ENCODE data around the gene PLA2G4A. TPM values are rescaled to one million over a fixed set of nuclear protein-coding genes. Genes with fewer than 3 reads are reported as not detected.

The PLA2G4A gene
- total RNA-seq, 4 donors from 2014 or later: 8.7 to 32.7 (median 19.5) TPM

DNA sequence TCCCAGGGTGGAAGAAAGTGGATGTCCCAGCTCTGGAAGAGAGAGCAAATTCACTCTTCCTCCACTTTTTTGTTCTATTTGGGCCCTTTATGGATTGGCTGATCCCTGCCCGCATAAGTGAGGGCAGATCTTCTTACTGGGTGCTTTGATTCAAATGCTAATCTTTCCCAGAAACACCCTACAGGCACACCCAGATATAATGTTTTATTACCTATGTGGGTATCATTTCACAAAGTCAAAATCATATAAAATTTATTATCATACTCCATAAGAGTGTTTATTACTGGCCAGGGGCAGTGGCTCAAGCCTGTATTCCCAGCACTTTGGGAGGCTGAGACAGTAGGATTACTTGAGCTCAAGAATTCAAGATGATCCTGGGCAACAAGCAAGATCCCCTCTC, 16.9 kb upstream of the PLA2G4A start:
- Histone ChIP-seq H3K27me3 (no peaks in the 10 kb centered on the region), H3K9me3 (no peaks in the 10 kb centered on the region), H3K27ac (no peak overlapping the region), H3K36me3 (no peaks in the 10 kb centered on the region), H3K4me3 (no peak overlapping the region), H3K4me1 (no peaks in the 10 kb centered on the region)
- TF ChIP-seq, protein P1, sequence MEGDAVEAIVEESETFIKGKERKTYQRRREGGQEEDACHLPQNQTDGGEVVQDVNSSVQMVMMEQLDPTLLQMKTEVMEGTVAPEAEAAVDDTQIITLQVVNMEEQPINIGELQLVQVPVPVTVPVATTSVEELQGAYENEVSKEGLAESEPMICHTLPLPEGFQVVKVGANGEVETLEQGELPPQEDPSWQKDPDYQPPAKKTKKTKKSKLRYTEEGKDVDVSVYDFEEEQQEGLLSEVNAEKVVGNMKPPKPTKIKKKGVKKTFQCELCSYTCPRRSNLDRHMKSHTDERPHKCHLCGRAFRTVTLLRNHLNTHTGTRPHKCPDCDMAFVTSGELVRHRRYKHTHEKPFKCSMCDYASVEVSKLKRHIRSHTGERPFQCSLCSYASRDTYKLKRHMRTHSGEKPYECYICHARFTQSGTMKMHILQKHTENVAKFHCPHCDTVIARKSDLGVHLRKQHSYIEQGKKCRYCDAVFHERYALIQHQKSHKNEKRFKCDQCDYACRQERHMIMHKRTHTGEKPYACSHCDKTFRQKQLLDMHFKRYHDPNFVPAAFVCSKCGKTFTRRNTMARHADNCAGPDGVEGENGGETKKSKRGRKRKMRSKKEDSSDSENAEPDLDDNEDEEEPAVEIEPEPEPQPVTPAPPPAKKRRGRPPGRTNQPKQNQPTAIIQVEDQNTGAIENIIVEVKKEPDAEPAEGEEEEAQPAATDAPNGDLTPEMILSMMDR (IDR thresholded peaks at IDR 0.05): no peak
- TF ChIP-seq POLR2A (IDR thresholded peaks at IDR 0.05): no peak
- no peak for DNase-seq
- intact Hi-C loops (cut with DNase I; ENCODE audit: low total_unique reads): no loop called here

DNA sequence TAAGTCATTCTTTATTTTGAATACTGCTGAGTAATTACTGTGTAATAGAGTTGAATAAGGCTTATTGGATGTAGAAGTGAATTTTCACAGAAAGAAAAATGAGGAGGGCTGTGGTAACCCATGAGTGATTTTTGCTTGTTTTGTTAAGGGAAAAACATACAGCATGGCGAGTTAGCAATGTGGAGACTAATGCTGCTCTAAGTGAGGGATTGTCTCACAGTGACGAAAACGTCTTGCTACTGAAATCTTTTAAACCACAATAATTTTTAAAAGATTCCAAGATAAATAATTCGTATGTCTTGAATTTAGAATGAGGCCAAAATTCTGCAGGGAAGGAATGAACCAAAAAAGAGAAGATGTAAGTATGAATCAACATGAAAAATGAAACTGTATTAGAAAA, 16.2 kb upstream of the PLA2G4A start:
- no peaks in the 10 kb centered on the region for H3K9me3 ChIP-seq
- TF ChIP-seq, protein P1 (IDR thresholded peaks at IDR 0.05): no peak
- TF ChIP-seq POLR2A (IDR thresholded peaks at IDR 0.05): no peak
- H3K27ac ChIP-seq: no peak overlapping the region
- no peak overlapping the region for H3K4me3 ChIP-seq
- intact Hi-C loops (cut with DNase I; ENCODE audit: low total_unique reads): no loop called here
- no peak for DNase-seq
- H3K27me3 ChIP-seq: no peaks in the 10 kb centered on the region
- H3K36me3 ChIP-seq: no peaks in the 10 kb centered on the region
- no peaks in the 10 kb centered on the region for H3K4me1 ChIP-seq

DNA sequence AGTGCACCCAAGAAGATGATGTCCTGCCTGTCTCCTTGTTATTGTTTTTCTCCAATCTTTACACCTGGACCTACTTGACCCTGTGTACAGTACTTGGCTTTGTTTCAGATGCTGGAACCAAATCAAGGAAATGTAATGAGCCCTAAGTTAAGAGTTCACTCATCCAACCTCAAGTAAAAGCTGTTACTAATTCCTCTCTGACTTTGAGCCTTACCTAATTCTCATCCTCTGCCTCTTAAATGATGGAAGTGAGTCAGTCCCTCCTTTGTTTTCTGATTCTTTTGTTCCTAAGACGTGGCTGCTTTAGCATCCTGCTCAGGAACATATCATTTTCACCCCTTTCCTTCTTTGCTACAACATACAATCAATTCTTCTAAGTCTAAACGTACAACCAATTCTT, 15.3 kb upstream of the PLA2G4A start:
- no peaks in the 10 kb centered on the region for H3K4me1 ChIP-seq
- H3K4me3 ChIP-seq: no peak overlapping the region
- no peak overlapping the region for H3K27ac ChIP-seq
- TF ChIP-seq, protein P1 (IDR thresholded peaks at IDR 0.05): no peak
- TF ChIP-seq POLR2A (IDR thresholded peaks at IDR 0.05): no peak
- DNase-seq: no peak
- H3K9me3 ChIP-seq: no peaks in the 10 kb centered on the region
- H3K36me3 ChIP-seq: no peaks in the 10 kb centered on the region
- no peaks in the 10 kb centered on the region for H3K27me3 ChIP-seq
- intact Hi-C loops (cut with DNase I; ENCODE audit: low total_unique reads): no loop called here

DNA sequence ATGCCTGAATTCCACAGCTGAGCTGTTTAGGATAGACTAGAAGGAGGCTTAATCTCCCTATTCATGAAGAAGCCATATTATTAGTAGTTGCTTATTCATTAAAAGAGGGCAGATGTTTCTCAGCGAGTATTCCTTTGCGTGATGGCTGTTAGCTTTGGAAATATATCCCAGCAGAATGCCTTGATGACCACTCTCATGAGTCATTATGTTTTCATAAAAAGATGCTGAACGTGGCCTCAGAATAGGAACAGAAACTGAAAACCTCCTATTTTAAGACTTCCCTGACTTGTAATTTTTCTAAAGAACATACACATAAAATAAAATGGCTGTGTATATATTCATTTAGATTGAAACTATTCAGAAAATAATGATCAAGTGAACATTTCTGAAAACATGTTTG, 9.6 kb upstream of the PLA2G4A start:
- Histone ChIP-seq H3K4me1 (no peaks in the 10 kb centered on the region), H3K27ac (no peak overlapping the region), H3K27me3 (no peaks in the 10 kb centered on the region), H3K36me3 (no peaks in the 10 kb centered on the region), H3K9me3 (no peaks in the 10 kb centered on the region), H3K4me3 (no peak overlapping the region)
- intact Hi-C loops (cut with DNase I; ENCODE audit: low total_unique reads): no loop called here
- DNase-seq: no peak
- no peak for TF ChIP-seq POLR2A (IDR thresholded peaks at IDR 0.05)
- TF ChIP-seq, protein P1 (IDR thresholded peaks at IDR 0.05): no peak

DNA sequence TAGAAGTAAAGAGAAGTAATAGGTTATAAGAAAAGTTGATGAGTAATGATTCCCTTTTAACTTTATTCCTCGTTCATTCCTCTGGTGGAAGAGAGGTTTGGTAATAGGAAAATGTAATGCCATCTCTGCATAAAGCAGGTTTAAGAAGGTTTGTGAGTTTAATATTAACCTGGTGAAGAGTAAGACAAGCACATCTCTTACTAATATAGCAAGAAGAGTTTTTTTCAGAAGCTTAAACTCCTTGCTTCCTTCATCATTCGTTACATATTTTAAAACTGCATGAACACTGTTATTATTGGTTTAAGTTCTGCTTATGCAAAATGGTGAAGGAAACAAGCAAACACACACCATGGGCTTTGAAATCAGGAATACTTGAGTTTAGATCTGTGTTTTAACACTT, 9.2 kb upstream of the PLA2G4A start:
- no peak overlapping the region for H3K4me3 ChIP-seq
- no peaks in the 10 kb centered on the region for H3K36me3 ChIP-seq
- no peaks in the 10 kb centered on the region for H3K9me3 ChIP-seq
- no peaks in the 10 kb centered on the region for H3K4me1 ChIP-seq
- H3K27ac ChIP-seq: no peak overlapping the region
- no peaks in the 10 kb centered on the region for H3K27me3 ChIP-seq
- no peak for TF ChIP-seq POLR2A (IDR thresholded peaks at IDR 0.05)
- TF ChIP-seq, protein P1 (IDR thresholded peaks at IDR 0.05): no peak
- intact Hi-C loops (cut with DNase I; ENCODE audit: low total_unique reads): no loop called here
- DNase-seq: no peak
